Activated T-helper 1 cell treated with anti-CD3 and anti-CD28 coated beads, Interleukin-12 subunit alpha, Interleukin-12 subunit beta, Interleukin-2, Interleukin-4 antibody, amounts not matched to agents 30 ng/mL and 10 ng/mL and 1 ng/mL, durations not matched to agents 14 hours and 24 hours and 36 hours (primary cell): ENCODE measurements around the gene GAREM1. TPM values are rescaled to one million over a fixed set of nuclear protein-coding genes. Genes with fewer than 3 reads are reported as not detected.
"Not testable (repeated sequence)": the region's sequence is repeated elsewhere in the genome, so short reads cannot be mapped to it uniquely, and the experiment has no call there.

Experiments
- DNase-seq: peaks from one replicate; pipeline ENCODE4 v3.0.0; 2021; ENCODE audit warnings: low spot score
- H3K27ac Mint-ChIP-seq: one replicate; pipeline ENCODE4 v1.8.0; 2021; ENCODE audit warnings: mild to moderate bottlenecking, mixed read lengths
- H3K27me3 Mint-ChIP-seq: one replicate; pipeline ENCODE4 v1.8.0; 2022; ENCODE audit warnings: mild to moderate bottlenecking, moderate library complexity, mixed read lengths; ENCODE audit not compliant: insufficient read depth
- H3K36me3 Mint-ChIP-seq: one replicate; pipeline ENCODE4 v1.8.0; 2021; ENCODE audit warnings: low read depth, mixed read lengths
- H3K4me1 Mint-ChIP-seq: one replicate; pipeline ENCODE4 v1.8.0; 2021; ENCODE audit warnings: low read depth, mixed read lengths
- H3K4me3 Mint-ChIP-seq: one replicate; pipeline ENCODE4 v1.8.0; 2021; ENCODE audit warnings: mild to moderate bottlenecking, moderate library complexity, mixed read lengths
- H3K9me3 Mint-ChIP-seq: one replicate; pipeline ENCODE4 v1.8.0; 2021; ENCODE audit warnings: mixed read lengths
- intact Hi-C: fragments of 100-400 bp; cut with micrococcal nuclease; formaldehyde crosslinking; loops from one replicate; pipeline ENCODE4 v1.15.1; 2024
- total RNA-seq: library from RNA; stranded (reverse); gene quantifications from 2 replicates; pipeline ENCODE4 v1.2.3, GENCODE V29; 2022

Gene GAREM1
- total RNA-seq, 1 donor from 2014 or later = not detected

DNA sequence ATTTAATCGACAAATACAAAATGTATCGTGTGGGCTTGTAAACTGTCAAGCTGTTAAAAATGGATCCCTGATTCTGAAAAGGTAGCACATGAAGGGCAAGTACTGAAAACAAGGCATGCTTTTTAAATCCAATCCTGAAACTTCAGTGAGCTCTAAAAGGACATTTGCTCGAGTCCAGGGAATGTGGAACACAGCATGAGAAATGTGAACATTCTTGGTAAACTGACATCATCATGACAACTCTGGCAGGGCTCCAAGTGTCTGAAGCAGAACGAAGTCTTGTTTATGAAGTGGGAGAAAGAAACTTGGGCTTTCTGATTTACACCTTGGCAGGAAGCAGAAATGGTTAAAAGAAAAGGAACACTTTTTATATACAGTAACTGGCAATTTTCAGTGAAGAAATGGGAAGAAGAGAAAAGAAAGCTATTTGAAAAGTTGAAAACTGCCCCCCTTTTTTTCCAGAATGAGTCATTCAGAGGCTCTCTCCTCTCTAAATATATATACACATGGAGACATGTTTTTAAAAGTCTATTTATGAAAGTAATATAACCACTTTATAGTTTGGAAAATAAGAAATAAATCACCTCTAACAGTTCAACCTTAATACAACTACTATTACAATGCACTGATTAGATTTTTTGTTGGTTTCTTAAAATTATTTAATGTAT lies 120.8 kb downstream of the GAREM1 start:
- no peak for DNase-seq
- Mint-ChIP-seq H3K27ac (no peak overlapping the region), H3K36me3 (no peaks in the 10 kb centered on the region), H3K4me1 (no peaks in the 10 kb centered on the region), H3K9me3 (no peaks in the 10 kb centered on the region), H3K27me3 (peaks cover 13% of the 10 kb centered on the region), H3K4me3 (no peak overlapping the region)
- intact Hi-C loops = no loop called here

DNA sequence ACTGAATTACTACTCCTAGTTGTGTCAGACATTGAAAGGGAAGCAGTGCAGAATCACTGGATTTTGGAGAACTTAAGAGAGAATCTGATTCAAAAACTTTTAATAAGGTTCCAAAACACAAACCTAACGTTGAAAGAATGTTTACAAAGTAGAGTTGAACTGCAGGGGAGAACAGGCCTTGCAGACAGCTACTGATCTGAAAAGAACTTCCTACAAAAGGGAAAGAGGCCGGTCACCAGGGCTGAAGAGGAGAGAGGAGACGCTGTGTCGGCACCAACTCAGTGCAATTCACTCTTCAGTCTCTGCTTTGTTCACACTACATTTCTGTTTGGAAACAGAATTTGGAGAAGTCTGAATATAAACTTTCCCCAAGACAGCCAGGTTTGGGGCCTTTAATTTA lies 124.0 kb downstream of the GAREM1 start:
- intact Hi-C loops = no loop called here
- DNase-seq = no peak
- Mint-ChIP-seq H3K27ac (no peak overlapping the region), H3K27me3 (peaks cover 2% of the 10 kb centered on the region), H3K9me3 (no peaks in the 10 kb centered on the region), H3K4me3 (no peak overlapping the region), H3K36me3 (no peaks in the 10 kb centered on the region), H3K4me1 (no peaks in the 10 kb centered on the region)

DNA sequence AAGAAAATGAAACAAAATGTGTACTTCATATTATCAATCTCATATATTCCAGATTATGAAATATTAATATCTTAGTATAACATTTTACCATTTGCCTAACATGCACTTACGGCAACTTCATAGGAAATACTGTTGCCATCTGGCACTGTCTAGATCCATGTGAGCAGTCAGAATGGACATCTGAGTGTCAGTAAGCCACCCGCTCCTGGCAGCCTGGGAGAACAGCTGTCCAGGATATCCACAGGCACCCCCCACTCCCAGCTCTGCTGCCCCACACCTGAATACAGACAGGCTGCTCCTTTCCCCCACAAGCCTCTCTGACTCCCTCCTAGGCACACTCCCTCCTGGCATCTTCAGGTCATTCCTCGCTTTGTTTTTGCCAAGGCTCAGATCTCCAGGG lies 127.0 kb downstream of the GAREM1 start:
- DNase-seq = no peak
- Mint-ChIP-seq H3K27ac (no peak overlapping the region), H3K36me3 (no peaks in the 10 kb centered on the region), H3K4me3 (no peak overlapping the region), H3K9me3 (no peaks in the 10 kb centered on the region), H3K27me3 (no peaks in the 10 kb centered on the region), H3K4me1 (no peaks in the 10 kb centered on the region)
- intact Hi-C loops = no loop called here

DNA sequence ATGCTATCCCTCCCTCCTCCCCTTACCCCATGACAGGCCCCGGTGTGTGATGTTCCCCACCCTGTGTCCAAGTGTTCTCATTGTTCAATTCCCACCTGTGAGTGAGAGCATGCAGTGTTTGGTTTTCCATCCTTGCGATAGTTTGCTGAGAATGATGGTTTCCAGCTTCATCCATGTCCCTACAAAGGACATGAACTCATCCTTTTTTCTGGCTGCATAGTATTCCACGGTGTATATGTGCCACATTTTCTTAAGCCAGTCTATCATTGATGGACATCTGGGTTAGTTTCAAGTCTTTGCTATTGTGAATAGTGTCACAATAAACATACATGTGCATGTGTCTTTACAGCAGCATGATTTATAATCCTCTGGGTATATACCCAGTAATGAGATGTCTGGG lies 129.6 kb downstream of the GAREM1 start:
- H3K4me1 Mint-ChIP-seq, H3K9me3 Mint-ChIP-seq, H3K36me3 Mint-ChIP-seq, H3K27ac Mint-ChIP-seq, H3K27me3 Mint-ChIP-seq, intact Hi-C loops, DNase-seq, H3K4me3 Mint-ChIP-seq: not testable (repeated sequence)

DNA sequence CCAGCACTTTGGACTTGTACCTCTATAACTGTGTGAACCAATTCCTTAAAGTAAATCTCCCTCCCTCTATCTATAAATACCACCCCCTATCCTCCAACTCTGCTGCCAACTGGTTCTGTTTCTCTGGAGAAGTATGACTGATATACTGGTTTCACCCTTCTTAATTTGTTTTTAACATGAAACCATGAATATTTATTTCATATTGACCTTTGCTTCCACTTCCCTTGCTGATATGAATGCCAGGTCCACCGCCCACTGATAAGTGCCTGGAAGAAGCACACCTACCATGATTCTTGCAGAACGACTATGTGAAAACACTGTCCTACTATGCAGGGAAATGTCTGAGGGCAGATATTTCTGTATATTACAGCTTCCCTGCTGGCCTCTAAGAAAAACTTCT lies 131.6 kb downstream of the GAREM1 start:
- H3K27ac Mint-ChIP-seq = no peak overlapping the region
- intact Hi-C loops = no loop called here
- no peak for DNase-seq
- H3K4me1 Mint-ChIP-seq = no peaks in the 10 kb centered on the region
- H3K36me3 Mint-ChIP-seq = no peaks in the 10 kb centered on the region
- no peaks in the 10 kb centered on the region for H3K9me3 Mint-ChIP-seq
- H3K4me3 Mint-ChIP-seq = no peak overlapping the region
- no peaks in the 10 kb centered on the region for H3K27me3 Mint-ChIP-seq

DNA sequence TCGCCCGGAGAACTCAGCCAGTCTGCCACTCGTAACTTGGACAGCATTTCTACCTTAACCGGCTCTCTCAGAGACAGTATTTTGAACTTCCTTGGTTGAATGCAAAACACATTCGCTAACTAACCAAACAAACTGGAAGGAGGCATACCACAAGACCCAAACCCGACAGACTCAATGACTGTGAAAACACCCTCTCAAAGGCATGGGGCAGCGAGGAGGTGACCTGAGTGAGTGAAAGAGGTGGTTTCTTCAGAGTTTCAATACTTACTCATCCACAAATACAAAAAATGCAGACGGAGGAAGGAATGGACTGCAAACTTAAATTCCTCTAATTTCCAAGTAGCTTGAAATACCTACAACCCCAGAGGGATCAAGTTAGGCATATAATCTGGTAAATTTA lies 132.9 kb downstream of the GAREM1 start:
- Mint-ChIP-seq H3K9me3 (no peaks in the 10 kb centered on the region), H3K4me3 (no peak overlapping the region), H3K27ac (no peak overlapping the region), H3K4me1 (no peaks in the 10 kb centered on the region), H3K36me3 (no peaks in the 10 kb centered on the region), H3K27me3 (no peaks in the 10 kb centered on the region)
- intact Hi-C loops = no loop called here
- DNase-seq = no peak

DNA sequence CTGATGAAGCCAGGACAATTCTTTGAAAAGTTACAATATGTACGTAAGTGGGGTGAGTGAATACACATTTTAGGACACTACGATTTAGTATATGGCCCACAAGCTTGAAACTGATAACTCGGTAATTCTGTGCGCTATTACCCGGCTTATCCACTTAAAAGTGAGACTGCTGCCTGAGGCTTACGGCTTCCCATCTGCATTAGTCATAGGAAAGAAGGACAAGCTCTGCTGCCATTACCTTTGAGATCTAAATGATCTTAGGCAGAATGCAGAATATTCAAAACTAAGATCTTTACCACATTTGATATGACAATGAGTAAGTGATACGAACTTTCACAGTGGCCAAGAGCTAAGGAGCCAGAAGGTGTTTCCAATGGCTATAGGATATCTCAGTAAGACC lies 133.3 kb downstream of the GAREM1 start:
- Mint-ChIP-seq H3K9me3 (no peaks in the 10 kb centered on the region), H3K4me3 (no peak overlapping the region), H3K27ac (no peak overlapping the region), H3K36me3 (no peaks in the 10 kb centered on the region), H3K4me1 (no peaks in the 10 kb centered on the region), H3K27me3 (no peaks in the 10 kb centered on the region)
- DNase-seq = no peak
- intact Hi-C loops = no loop called here

DNA sequence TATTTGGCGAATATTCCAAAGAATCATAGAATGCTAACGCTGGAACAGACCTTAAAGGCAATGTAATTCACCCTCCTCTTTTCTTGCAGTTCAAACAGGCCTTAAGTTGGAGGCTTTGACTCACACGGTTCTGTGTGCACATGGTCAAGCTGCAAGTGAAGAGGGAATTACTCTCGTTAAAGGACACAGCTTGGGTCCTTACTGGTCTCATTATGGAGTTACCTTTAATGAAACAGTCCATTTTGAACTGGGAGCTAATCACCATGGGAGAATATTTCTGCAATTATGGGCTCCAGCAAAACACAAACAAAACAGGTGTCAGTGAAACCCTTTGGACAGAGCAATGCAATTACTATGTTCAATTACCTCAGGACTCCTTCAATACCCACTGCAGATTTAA lies 135.5 kb downstream of the GAREM1 start:
- no peak overlapping the region for H3K27ac Mint-ChIP-seq
- H3K36me3 Mint-ChIP-seq = no peaks in the 10 kb centered on the region
- no peaks in the 10 kb centered on the region for H3K4me1 Mint-ChIP-seq
- intact Hi-C loops = no loop called here
- H3K27me3 Mint-ChIP-seq = no peaks in the 10 kb centered on the region
- H3K4me3 Mint-ChIP-seq = no peak overlapping the region
- DNase-seq = no peak
- H3K9me3 Mint-ChIP-seq = no peaks in the 10 kb centered on the region

DNA sequence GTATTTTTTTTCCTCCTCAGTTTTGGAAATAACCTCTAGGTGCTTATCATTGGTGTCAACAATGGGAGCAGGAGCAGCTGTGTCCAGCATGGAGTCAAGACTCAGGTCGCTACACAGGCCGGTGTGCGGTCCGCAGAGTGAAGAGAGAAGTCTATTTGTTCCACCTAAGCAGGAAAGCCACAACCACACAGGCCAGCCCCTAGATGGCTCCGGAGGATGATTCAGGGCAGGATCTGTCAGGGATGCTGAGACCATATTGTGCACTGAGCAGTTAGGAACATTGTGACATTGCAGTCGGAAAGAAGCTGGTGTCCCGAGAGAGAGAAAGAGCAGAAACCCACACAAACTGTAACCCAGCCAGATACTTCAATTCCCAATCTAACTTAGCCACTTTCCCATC lies 136.9 kb downstream of the GAREM1 start:
- Mint-ChIP-seq H3K27ac (no peak overlapping the region), H3K27me3 (peaks cover 4% of the 10 kb centered on the region), H3K36me3 (no peaks in the 10 kb centered on the region), H3K4me1 (no peaks in the 10 kb centered on the region), H3K4me3 (no peak overlapping the region), H3K9me3 (no peaks in the 10 kb centered on the region)
- intact Hi-C loops = no loop called here
- no peak for DNase-seq

DNA sequence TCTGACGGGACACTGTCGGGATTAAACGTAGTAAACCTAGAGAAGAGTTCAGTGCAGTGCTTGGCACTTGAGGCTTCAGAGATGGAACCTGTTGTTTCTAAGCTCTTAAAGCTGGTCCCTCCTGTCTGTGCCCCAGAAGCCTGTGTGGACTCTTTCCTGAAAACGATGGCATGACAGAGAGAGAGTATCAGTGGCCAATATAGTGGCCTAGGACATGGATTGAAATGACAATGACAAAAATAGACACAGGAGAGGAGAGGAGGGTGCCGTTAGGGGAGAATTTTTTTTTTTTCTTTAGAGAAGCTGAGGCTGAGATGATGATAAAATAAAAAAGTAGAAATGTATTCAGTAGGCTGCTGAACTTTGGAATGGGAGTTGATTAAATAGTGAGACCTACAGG lies 138.0 kb downstream of the GAREM1 start:
- Mint-ChIP-seq H3K4me1 (no peaks in the 10 kb centered on the region), H3K4me3 (no peak overlapping the region), H3K27me3 (peaks cover 4% of the 10 kb centered on the region), H3K27ac (no peak overlapping the region), H3K36me3 (no peaks in the 10 kb centered on the region), H3K9me3 (no peaks in the 10 kb centered on the region)
- intact Hi-C loops = no loop called here
- no peak for DNase-seq

DNA sequence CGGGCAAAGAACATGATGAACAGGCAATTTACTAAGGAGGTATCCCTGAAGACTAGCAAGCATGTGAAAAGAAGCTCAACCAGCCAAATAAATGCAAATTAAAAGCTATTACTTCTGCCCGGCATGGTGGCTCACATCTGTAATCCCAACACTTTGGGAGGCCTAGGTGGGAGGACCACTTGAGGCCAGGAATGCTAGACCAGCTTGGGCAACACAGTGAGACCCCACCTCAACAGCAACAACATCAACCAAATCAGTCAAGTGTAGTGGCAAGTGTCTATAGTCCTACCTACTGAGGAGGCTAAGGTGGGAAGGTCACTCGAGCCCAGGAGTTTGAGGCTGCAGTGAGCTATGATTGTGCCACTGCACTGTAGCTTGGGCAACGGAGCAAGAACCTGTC lies 141.7 kb downstream of the GAREM1 start:
- Mint-ChIP-seq H3K4me1 (no peaks in the 10 kb centered on the region), H3K36me3 (no peaks in the 10 kb centered on the region), H3K4me3 (no peak overlapping the region)

DNA sequence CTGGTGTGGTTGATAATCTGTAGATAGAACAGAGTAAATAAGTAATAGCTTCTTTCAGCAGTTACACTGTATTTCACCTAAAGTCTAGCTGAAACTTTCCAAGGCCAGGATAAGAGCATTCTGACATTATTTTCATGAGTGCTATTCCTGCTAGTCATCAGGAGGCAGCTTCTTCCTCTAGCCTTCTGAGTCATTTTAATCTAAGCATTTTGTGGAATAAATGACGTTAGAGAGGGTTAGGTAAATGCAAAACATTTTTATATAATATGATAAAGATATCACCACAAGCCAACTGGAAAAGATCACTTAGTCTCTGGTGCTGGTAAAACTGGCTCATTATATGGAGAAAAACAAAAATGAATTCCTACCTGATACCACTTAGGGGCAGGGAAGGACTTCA lies 142.3 kb downstream of the GAREM1 start:
- H3K27me3 Mint-ChIP-seq = peaks cover 10% of the 10 kb centered on the region
- no peaks in the 10 kb centered on the region for H3K9me3 Mint-ChIP-seq
- DNase-seq = no peak
- H3K36me3 Mint-ChIP-seq = no peaks in the 10 kb centered on the region
- intact Hi-C loops = no loop called here
- no peak overlapping the region for H3K27ac Mint-ChIP-seq
- no peaks in the 10 kb centered on the region for H3K4me1 Mint-ChIP-seq
- H3K4me3 Mint-ChIP-seq = no peak overlapping the region

More for the DNA sequence above, 141.7 kb downstream of the GAREM1 start:
- no peak overlapping the region for H3K27ac Mint-ChIP-seq
- H3K9me3 Mint-ChIP-seq = no peaks in the 10 kb centered on the region
- no peak for DNase-seq
- H3K27me3 Mint-ChIP-seq = peaks cover 10% of the 10 kb centered on the region
- intact Hi-C loops = no loop called here

DNA sequence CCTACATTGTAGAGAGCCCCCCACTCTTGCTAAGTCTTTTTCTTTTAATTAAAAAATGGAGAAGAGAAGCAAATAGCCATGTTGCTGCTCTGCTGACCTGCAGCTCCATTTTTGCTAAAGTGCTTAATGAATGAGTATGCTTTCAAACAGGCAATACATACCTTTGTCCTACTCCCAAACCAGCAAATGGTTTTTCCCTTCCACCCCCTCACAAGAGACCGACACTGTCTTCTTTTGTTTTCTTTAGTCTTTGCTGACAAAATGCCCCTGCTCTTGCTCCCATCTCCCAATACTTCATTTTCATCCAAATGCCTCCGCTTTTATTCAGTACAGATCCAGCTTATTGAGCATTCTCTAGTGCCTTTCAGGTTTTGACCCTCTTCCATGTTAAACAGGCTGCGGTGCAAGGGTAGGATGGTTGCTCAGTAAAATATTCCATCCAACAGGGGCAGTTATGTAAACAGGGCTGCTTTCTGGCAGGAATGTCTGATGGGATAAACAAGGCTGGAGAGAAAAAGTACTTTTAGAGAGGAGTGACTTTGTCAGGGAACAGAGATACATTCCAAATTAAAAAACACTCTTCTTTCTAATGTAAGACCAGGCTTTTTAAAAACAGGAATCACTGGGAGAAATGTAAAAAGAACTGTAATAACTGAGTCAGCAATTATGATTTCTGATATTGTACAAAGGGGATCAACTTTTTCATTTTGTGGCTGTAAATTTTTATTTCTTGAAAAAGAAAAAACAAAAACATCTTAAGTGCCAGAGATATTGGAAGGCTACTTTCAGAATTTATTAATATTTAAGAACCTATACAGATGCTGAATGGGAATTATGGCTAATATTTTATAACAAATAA lies 144.0 kb downstream of the GAREM1 start:
- intact Hi-C loops = no loop called here
- Mint-ChIP-seq H3K27me3 (peaks cover 10% of the 10 kb centered on the region), H3K4me3 (no peak overlapping the region), H3K36me3 (no peaks in the 10 kb centered on the region), H3K9me3 (no peaks in the 10 kb centered on the region), H3K4me1 (no peaks in the 10 kb centered on the region), H3K27ac (no peak overlapping the region)
- no peak for DNase-seq
